ENCODE measurements around the gene IFIT1. TPM values are rescaled to one million over a fixed set of nuclear protein-coding genes. Genes with fewer than 3 reads are reported as not detected.

The IFIT1 gene
- total RNA-seq, 1 experiment from 2014 or later = 2.4 TPM

DNA sequence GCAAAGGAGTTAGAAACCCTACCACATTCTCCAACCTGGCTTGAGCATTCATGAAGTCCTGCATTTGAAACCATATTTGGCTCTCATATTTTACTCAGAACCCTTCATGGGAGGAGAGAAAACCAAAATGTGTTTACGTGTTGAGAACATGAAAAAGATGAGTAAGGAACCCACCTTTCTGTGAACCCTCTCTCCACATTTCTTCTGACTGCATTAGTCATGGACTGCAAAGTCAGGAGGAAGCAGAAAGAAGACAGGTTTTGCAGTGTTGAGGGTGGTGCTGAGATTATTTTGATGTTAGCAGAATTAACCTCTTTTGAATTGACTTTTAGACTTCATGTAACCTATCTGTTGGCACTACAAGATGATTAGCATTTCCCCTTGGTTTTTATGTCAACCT, 9.7 kb upstream of the IFIT1 start:
- no peak for TF ChIP-seq EZH2 (IDR thresholded peaks at IDR 0.05; ENCODE audit: borderline replicate concordance, low read depth, low read length, poor library complexity, severe bottlenecking)
- TF ChIP-seq, protein P1, sequence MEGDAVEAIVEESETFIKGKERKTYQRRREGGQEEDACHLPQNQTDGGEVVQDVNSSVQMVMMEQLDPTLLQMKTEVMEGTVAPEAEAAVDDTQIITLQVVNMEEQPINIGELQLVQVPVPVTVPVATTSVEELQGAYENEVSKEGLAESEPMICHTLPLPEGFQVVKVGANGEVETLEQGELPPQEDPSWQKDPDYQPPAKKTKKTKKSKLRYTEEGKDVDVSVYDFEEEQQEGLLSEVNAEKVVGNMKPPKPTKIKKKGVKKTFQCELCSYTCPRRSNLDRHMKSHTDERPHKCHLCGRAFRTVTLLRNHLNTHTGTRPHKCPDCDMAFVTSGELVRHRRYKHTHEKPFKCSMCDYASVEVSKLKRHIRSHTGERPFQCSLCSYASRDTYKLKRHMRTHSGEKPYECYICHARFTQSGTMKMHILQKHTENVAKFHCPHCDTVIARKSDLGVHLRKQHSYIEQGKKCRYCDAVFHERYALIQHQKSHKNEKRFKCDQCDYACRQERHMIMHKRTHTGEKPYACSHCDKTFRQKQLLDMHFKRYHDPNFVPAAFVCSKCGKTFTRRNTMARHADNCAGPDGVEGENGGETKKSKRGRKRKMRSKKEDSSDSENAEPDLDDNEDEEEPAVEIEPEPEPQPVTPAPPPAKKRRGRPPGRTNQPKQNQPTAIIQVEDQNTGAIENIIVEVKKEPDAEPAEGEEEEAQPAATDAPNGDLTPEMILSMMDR (conservative IDR thresholded peaks at IDR 0.05; ENCODE audit: low read depth, low read length) = no peak
- Histone ChIP-seq H3K27me3 (replicated peaks; ENCODE audit: insufficient read depth, low read depth, low read length, poor library complexity) (no peaks in the 10 kb centered on the region), H3K27ac (ENCODE audit: low read depth, low read length, poor library complexity, severe bottlenecking) (no peak overlapping the region), H3K4me3 (ENCODE audit: low read depth, low read length, poor library complexity, severe bottlenecking) (no peak overlapping the region), H3K4me1 (ENCODE audit: insufficient read depth, low read length, poor library complexity, severe bottlenecking) (no peaks in the 10 kb centered on the region), H3K36me3 (ENCODE audit: insufficient read depth, low read length, poor library complexity, severe bottlenecking) (no peaks in the 10 kb centered on the region), H3K9me3 (ENCODE audit: low read depth, low read length, poor library complexity, severe bottlenecking) (no peaks in the 10 kb centered on the region)
- ChIA-PET POLR2A (ENCODE audit: low non-redundant PET) (no interaction called here), CTCF (no interaction called here)
- no TSS peak for BruUV-seq (replicated peaks)
- DNase-seq (ENCODE audit: low spot score) = no peak
- intact Hi-C loops (cut with micrococcal nuclease; ENCODE audit: unreplicated experiment) = no loop called here

DNA sequence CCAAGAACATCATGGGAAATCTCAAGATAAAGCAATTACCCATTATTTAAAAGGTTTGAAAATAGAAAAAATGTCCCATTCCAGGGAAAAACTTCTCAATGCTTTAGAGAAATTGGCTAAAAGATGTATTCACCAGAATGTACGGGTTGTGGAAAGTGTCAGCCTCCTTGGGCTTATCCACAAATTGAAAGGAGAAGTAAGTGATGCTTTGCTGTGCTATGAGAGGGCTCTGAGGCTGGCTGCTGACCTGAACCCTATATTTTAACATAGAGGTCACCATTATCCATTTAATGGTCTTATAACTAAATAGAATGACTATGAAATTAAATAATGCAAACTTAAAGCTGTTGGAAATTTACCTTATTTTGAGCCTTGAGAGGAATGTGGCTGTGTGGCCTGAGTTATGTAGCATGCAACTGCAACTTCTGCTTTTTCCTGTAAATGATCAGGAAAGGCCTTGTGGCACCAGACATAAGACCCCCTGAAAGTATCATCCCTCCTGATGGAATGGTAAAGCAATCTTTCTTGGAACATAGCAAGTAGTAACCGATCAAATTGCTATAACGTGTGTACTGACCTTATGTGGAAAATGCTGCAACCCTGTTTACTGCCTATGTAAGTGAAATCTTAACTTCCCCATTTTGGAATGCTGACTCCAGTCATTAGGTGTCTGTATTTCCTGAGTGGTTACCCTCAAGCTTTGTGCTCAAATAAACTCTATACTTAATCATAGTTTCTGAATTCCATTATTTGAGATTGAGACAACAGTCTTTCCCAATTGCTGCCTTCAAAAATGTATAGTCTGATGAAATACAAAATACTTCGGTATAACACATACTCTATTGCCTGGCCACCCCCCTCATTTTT, 7.7 kb upstream of the IFIT1 start:
- ChIA-PET CTCF (no interaction called here), POLR2A (ENCODE audit: low non-redundant PET) (no interaction called here)
- H3K27ac ChIP-seq (ENCODE audit: low read depth, low read length, poor library complexity, severe bottlenecking) = no peak overlapping the region
- DNase-seq (ENCODE audit: low spot score) = no peak
- no peaks in the 10 kb centered on the region for H3K27me3 ChIP-seq (replicated peaks; ENCODE audit: insufficient read depth, low read depth, low read length, poor library complexity)
- TF ChIP-seq EZH2 (IDR thresholded peaks at IDR 0.05; ENCODE audit: borderline replicate concordance, low read depth, low read length, poor library complexity, severe bottlenecking) = no peak
- TF ChIP-seq, protein P1 (conservative IDR thresholded peaks at IDR 0.05; ENCODE audit: low read depth, low read length) = no peak
- no peaks in the 10 kb centered on the region for H3K9me3 ChIP-seq (ENCODE audit: low read depth, low read length, poor library complexity, severe bottlenecking)
- no TSS peak for BruUV-seq (replicated peaks)
- H3K4me1 ChIP-seq (ENCODE audit: insufficient read depth, low read length, poor library complexity, severe bottlenecking) = no peaks in the 10 kb centered on the region
- H3K36me3 ChIP-seq (ENCODE audit: insufficient read depth, low read length, poor library complexity, severe bottlenecking) = no peaks in the 10 kb centered on the region
- intact Hi-C loops (cut with micrococcal nuclease; ENCODE audit: unreplicated experiment) = no loop called here
- H3K4me3 ChIP-seq (ENCODE audit: low read depth, low read length, poor library complexity, severe bottlenecking) = no peak overlapping the region

- no peak overlapping the region for H3K27ac ChIP-seq (ENCODE audit: low read depth, low read length, poor library complexity, severe bottlenecking)
- POLR2A ChIA-PET (ENCODE audit: low non-redundant PET) = no interaction called here
- no peak for DNase-seq (ENCODE audit: low spot score)
- intact Hi-C loops (cut with micrococcal nuclease; ENCODE audit: unreplicated experiment) = loop anchor here (1.0 kb wide), 1 partner anchor 172 kb away; no protein-coding TSS in a partner anchor
- no peaks in the 10 kb centered on the region for H3K9me3 ChIP-seq (ENCODE audit: low read depth, low read length, poor library complexity, severe bottlenecking)
- no peaks in the 10 kb centered on the region for H3K4me1 ChIP-seq (ENCODE audit: insufficient read depth, low read length, poor library complexity, severe bottlenecking)
- CTCF ChIA-PET = interaction anchor here (0.7 kb wide), 1 partner anchor 19 kb away, joined by 5 read pairs; no protein-coding TSS in a partner anchor
- TF ChIP-seq, protein P1 (conservative IDR thresholded peaks at IDR 0.05; ENCODE audit: low read depth, low read length) = no peak
- no peak for TF ChIP-seq EZH2 (IDR thresholded peaks at IDR 0.05; ENCODE audit: borderline replicate concordance, low read depth, low read length, poor library complexity, severe bottlenecking)
- no peaks in the 10 kb centered on the region for H3K36me3 ChIP-seq (ENCODE audit: insufficient read depth, low read length, poor library complexity, severe bottlenecking)
- no peaks in the 10 kb centered on the region for H3K27me3 ChIP-seq (replicated peaks; ENCODE audit: insufficient read depth, low read depth, low read length, poor library complexity)
- no TSS peak for BruUV-seq (replicated peaks)
- no peak overlapping the region for H3K4me3 ChIP-seq (ENCODE audit: low read depth, low read length, poor library complexity, severe bottlenecking)
Observed at GRCh38 chr10:89388806-89389205, 3.6 kb upstream of the IFIT1 start.
